Endothelial cell of umbilical vein (primary cell): ENCODE measurements around the gene TPPP2. TPM values are rescaled to one million over a fixed set of nuclear protein-coding genes. Genes with fewer than 3 reads are reported as not detected.

Experiments
- BruUV-seq: library from RNA; stranded (reverse); fragments of 400-500 nt; replicated peaks from 2 replicates; lab custom pipeline; 2021; lab: Mats Ljungman, UMichigan
- CTCF ChIA-PET: fragments of 300-600, 350-600 bp; sonication (Branson Sonifier 250); formaldehyde crosslinking; loops from one replicate; lab custom pipeline; 2021; ENCODE audit warnings: antibody characterized with exemption, inconsistent platforms; lab: Charles Lee
- POLR2A ChIA-PET: fragments of 300-600, 350-600 bp; sonication (Branson Sonifier 250); formaldehyde crosslinking; loops from one replicate; lab custom pipeline; 2021; ENCODE audit warnings: antibody characterized with exemption, inconsistent platforms; lab: Charles Lee
- DNase-seq: peaks from one replicate; pipeline ENCODE4 v3.0.0-alpha.2; 2011; ENCODE audit warnings: low read depth, low spot score
- FAIRE-seq: peaks from 2 replicates; lab custom pipeline; 2011; peaks lifted over from hg19 to GRCh38; lab: Jason Lieb, UNC
- H2AFZ ChIP-seq: 2 replicates; pipeline ENCODE4 v1.6.0; 2012; ENCODE audit warnings: low read depth, low read length, control low read depth, inconsistent platforms
- H3K27ac ChIP-seq: 2 replicates; pipeline ENCODE4 v1.5.1; 2011; ENCODE audit warnings: low read depth, mild to moderate bottlenecking, control low read depth, low read length, moderate library complexity; ENCODE audit not compliant: insufficient read depth
- H3K27me3 ChIP-seq, 2 experiments: 2 replicates each; pipeline versions ENCODE4 v1.6.0 to v1.6.1; 2011; ENCODE audit warnings: low read length in 2 of 2, mixed read lengths in 1 of 2; ENCODE audit not compliant: control insufficient read depth in 2 of 2, insufficient read depth in 2 of 2
- H3K36me3 ChIP-seq, 2 experiments: 2 replicates in 1 of 2; 3 replicates in 1 of 2; pipeline ENCODE4 v1.5.1; 2011; ENCODE audit warnings: low read length in 2 of 2, mild to moderate bottlenecking in 1 of 2, moderate library complexity in 1 of 2; ENCODE audit not compliant: control insufficient read depth in 2 of 2, insufficient read depth in 2 of 2; ENCODE audit errors: extremely low read depth in 1 of 2
- H3K4me1 ChIP-seq: 3 replicates; pipeline ENCODE4 v1.5.1; 2011; ENCODE audit warnings: mild to moderate bottlenecking, low read length; ENCODE audit not compliant: control insufficient read depth, insufficient read depth; ENCODE audit errors: extremely low read depth
- H3K4me2 ChIP-seq: 2 replicates; pipeline ENCODE4 v1.6.1; 2011; ENCODE audit warnings: low read length, control low read depth, mixed read lengths; ENCODE audit not compliant: insufficient read depth
- H3K4me3 ChIP-seq, 3 experiments: fragments of 200-600 bp in 1 of 3; sonication (generic), shearing (Covaris generic) in 1 of 3; replicated peaks in 1 of 3; 2 replicates each; pipeline ENCODE4 v1.5.1; 2011 to 2016; ENCODE audit warnings: control low read depth in 3 of 3, low read length in 3 of 3, mild to moderate bottlenecking in 2 of 3, inconsistent platforms in 1 of 3, low read depth in 1 of 3, moderate library complexity in 1 of 3; ENCODE audit not compliant: insufficient read depth in 1 of 3
- H3K79me2 ChIP-seq: 2 replicates; pipeline ENCODE4 v1.6.0; 2012; ENCODE audit warnings: low read length, inconsistent platforms; ENCODE audit not compliant: control insufficient read depth, insufficient read depth
- H3K9ac ChIP-seq: replicated peaks from 2 replicates; pipeline ENCODE3; 2011; ENCODE audit warnings: low read length, control low read depth; ENCODE audit not compliant: insufficient read depth; ENCODE audit errors: extremely low read depth
- H3K9me1 ChIP-seq: replicated peaks from 3 replicates; pipeline ENCODE4 v1.6.0; 2011; ENCODE audit warnings: mild to moderate bottlenecking, low read length; ENCODE audit not compliant: control insufficient read depth, insufficient read depth; ENCODE audit errors: extremely low read depth
- H3K9me3 ChIP-seq: replicated peaks from 2 replicates; pipeline ENCODE4 v1.5.1; 2012; ENCODE audit warnings: low read length, inconsistent platforms; ENCODE audit not compliant: control insufficient read depth, insufficient read depth
- H4K20me1 ChIP-seq: replicated peaks from 2 replicates; pipeline ENCODE3; 2011; ENCODE audit warnings: mild to moderate bottlenecking, low read length; ENCODE audit not compliant: control insufficient read depth, insufficient read depth; ENCODE audit errors: extremely low read depth
- EZH2 ChIP-seq: IDR thresholded peaks from 2 replicates; pipeline ENCODE4 v1.6.1; 2012; ENCODE audit warnings: borderline replicate concordance, low read depth, mild to moderate bottlenecking, moderate library complexity, low read length, inconsistent platforms; ENCODE audit not compliant: severe bottlenecking
- FOS ChIP-seq: IDR thresholded peaks from 2 replicates; pipeline ENCODE4 v1.6.1; 2011; ENCODE audit warnings: mild to moderate bottlenecking, low read length, moderate library complexity, borderline replicate concordance; ENCODE audit not compliant: insufficient read depth
- GATA2 ChIP-seq: IDR thresholded peaks from 2 replicates; pipeline ENCODE4 v1.7.0; 2011; ENCODE audit warnings: low read depth, mild to moderate bottlenecking, moderate library complexity, mixed read lengths, low read length; ENCODE audit not compliant: insufficient read length, insufficient read depth
- JUN ChIP-seq: IDR thresholded peaks from 2 replicates; pipeline ENCODE4 v1.6.1; 2011; ENCODE audit warnings: borderline replicate concordance, low read depth; ENCODE audit not compliant: insufficient read length, insufficient read depth
- MYC ChIP-seq: IDR thresholded peaks from one replicate; pipeline ENCODE4 v1.6.1; 2011; ENCODE audit warnings: mild to moderate bottlenecking, low read depth, low read length
- POLR2A ChIP-seq: IDR thresholded peaks from 2 replicates; pipeline ENCODE4 v1.6.1; 2012; ENCODE audit warnings: low read depth, mild to moderate bottlenecking, control low read depth, low read length
- POLR2AphosphoS5 ChIP-seq: IDR thresholded peaks from 2 replicates; pipeline ENCODE4 v1.6.1; 2012; ENCODE audit warnings: low read depth, mild to moderate bottlenecking, control low read depth, low read length, moderate library complexity; ENCODE audit not compliant: insufficient read depth
- dilution Hi-C: fragments of 300-500 bp; cut with MboI; formaldehyde crosslinking; loops from one replicate; pipeline ENCODE4 v1.15.0; 2019; ENCODE audit warnings: low sequenced_read_pairs; ENCODE audit not compliant: extremely low pct_ligation_motif_present
- intact Hi-C: fragments of 100-400 bp; cut with micrococcal nuclease; formaldehyde crosslinking; loops from one replicate; pipeline ENCODE4 v1.10.0; 2022
- polyA plus RNA-seq, 4 experiments: library from polyadenylated mRNA; depleted of rRNA in 3 of 4; stranded (reverse) in 3 of 4; unstranded in 1 of 4; fragments of >200 nt; gene quantifications; 2 replicates each; pipeline versions ENCODE4 v1.2.1 to v1.2.3, GENCODE V29; 2011 to 2012; ENCODE audit warnings: missing spikeins in 1 of 4
- total RNA-seq: library from RNA; stranded (reverse); gene quantifications from 2 replicates; pipeline ENCODE4 v1.2.3, GENCODE V29; 2021
- TF ChIP-seq, protein P1 (sequence below), 2 donors: IDR thresholded peaks; 1 replicate in 1 of 2; 2 replicates in 1 of 2; pipeline ENCODE4 v1.5.1; 2011; ENCODE audit warnings: low read length in 2 of 2, mild to moderate bottlenecking in 2 of 2, moderate library complexity in 2 of 2, control low read depth in 1 of 2, inconsistent platforms in 1 of 2, low read depth in 1 of 2; ENCODE audit not compliant: insufficient read depth in 1 of 2; ENCODE audit errors: extremely low read depth in 1 of 2
- TF ChIP-seq, protein P2 (sequence below): IDR thresholded peaks from 2 replicates; pipeline ENCODE4 v1.6.1; 2011; ENCODE audit not compliant: insufficient read depth, insufficient read length

Gene TPPP2
- total and polyA plus RNA-seq, 2 donors (not counting 3 experiments of a cell fraction or from before 2014, with no cell fraction given), result not detected

DNA sequence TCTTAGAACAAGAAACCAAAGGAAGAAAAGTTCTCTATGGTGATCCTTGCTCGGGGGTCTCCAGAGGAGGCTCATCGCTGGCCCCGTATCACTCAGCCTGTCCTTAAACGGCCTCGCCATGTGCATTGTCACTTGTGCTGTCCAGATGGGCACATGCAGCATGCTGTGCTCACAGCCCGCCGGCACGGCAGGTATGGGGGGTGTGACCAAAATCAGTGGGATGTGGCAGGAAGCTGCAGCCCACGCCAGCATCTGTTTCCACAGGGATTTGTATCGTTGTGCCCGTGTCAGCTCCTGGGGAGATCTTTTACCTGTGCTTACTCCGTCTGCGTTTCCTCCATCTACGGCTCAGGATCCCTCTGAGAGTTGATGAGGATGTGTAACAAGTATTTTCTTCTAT lies 33.5 kb upstream of the TPPP2 start:
- Histone ChIP-seq H3K4me3 (no peak overlapping the region), H3K36me3 (peaks cover 15 to 17% of the 10 kb centered on the region in 2 experiments), H3K9me3 (no peaks in the 10 kb centered on the region), H3K9me1 (no peaks in the 10 kb centered on the region), H3K9ac (no peak overlapping the region), H4K20me1 (no peaks in the 10 kb centered on the region), H3K4me1 (no peaks in the 10 kb centered on the region), H3K79me2 (peaks cover 4% of the 10 kb centered on the region), H3K4me2 (no peak overlapping the region), H2AFZ (no peak overlapping the region), H3K27me3 (no peaks in the 10 kb centered on the region), H3K27ac (no peak overlapping the region)
- DNase-seq (no peak), FAIRE-seq (no peak)
- no TSS peak for BruUV-seq
- ChIA-PET CTCF (interaction anchor here (0.9 to 3.5 kb wide), 4 partner anchors 9 to 139 kb away, joined by 3 to 23 read pairs (median 10); no protein-coding TSS in a partner anchor), POLR2A (interaction anchor here (0.6 kb wide), 1 partner anchor 654 kb away, joined by 5 read pairs; no protein-coding TSS in a partner anchor)
- dilution Hi-C loops (no loop called here), intact Hi-C loops (no loop called here)
- no peak for TF ChIP-seq MYC
- TF ChIP-seq POLR2A, result no peak
- TF ChIP-seq EZH2, result no peak
- TF ChIP-seq POLR2AphosphoS5, result no peak
- no peak for TF ChIP-seq JUN
- TF ChIP-seq GATA2, result no peak

DNA sequence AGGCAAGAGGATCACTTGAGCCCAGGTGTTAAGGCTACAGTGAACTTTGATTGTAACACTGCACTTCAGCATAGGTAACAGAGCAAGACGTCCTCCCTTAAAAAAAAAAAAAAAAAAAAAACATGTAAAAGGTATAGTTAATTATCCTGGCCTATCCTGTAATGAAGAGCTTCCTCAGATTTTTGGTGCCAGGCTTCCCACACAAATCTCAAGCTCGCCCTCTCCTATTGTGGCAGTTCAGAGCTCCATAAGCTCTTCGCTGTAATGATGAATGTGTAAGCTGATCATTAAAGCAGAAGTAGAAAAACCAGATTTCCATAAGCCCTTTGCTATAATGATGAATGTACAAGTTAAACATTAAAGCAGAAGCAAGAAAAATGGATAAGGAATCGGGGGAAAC lies 32.9 kb upstream of the TPPP2 start:
- ChIA-PET POLR2A (interaction anchor here (0.6 kb wide), 1 partner anchor 654 kb away, joined by 5 read pairs; no protein-coding TSS in a partner anchor), CTCF (interaction anchor here (0.7 to 3.5 kb wide), 5 partner anchors 8 to 140 kb away, joined by 3 to 23 read pairs (median 9); no protein-coding TSS in a partner anchor)
- dilution Hi-C loops (no loop called here), intact Hi-C loops (no loop called here)
- no peaks in the 10 kb centered on the region for H3K4me1 ChIP-seq
- H2AFZ ChIP-seq, result no peak overlapping the region
- TF ChIP-seq, protein P1, sequence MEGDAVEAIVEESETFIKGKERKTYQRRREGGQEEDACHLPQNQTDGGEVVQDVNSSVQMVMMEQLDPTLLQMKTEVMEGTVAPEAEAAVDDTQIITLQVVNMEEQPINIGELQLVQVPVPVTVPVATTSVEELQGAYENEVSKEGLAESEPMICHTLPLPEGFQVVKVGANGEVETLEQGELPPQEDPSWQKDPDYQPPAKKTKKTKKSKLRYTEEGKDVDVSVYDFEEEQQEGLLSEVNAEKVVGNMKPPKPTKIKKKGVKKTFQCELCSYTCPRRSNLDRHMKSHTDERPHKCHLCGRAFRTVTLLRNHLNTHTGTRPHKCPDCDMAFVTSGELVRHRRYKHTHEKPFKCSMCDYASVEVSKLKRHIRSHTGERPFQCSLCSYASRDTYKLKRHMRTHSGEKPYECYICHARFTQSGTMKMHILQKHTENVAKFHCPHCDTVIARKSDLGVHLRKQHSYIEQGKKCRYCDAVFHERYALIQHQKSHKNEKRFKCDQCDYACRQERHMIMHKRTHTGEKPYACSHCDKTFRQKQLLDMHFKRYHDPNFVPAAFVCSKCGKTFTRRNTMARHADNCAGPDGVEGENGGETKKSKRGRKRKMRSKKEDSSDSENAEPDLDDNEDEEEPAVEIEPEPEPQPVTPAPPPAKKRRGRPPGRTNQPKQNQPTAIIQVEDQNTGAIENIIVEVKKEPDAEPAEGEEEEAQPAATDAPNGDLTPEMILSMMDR (IDR thresholded peaks at IDR 0.05; ENCODE audit: extremely low read depth in 1 of 2, insufficient read depth in 1 of 2, low read depth in 1 of 2, low read length in 2 of 2), result no peak
- TF ChIP-seq GATA2, result no peak
- TF ChIP-seq POLR2A, result no peak
- no peak for TF ChIP-seq MYC
- no peak for TF ChIP-seq POLR2AphosphoS5
- no peak for TF ChIP-seq FOS
- no peak for TF ChIP-seq EZH2
- TF ChIP-seq, protein P2, sequence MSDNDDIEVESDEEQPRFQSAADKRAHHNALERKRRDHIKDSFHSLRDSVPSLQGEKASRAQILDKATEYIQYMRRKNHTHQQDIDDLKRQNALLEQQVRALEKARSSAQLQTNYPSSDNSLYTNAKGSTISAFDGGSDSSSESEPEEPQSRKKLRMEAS, result no peak
- TF ChIP-seq JUN, result no peak
- peaks cover 15 to 17% of the 10 kb centered on the region in 2 experiments for H3K36me3 ChIP-seq
- no peak overlapping the region for H3K4me2 ChIP-seq
- no peak overlapping the region for H3K4me3 ChIP-seq
- no peak overlapping the region for H3K9ac ChIP-seq
- H3K79me2 ChIP-seq, result no peaks in the 10 kb centered on the region
- H3K27ac ChIP-seq, result no peak overlapping the region
- DNase-seq, result no peak
- H4K20me1 ChIP-seq, result no peaks in the 10 kb centered on the region
- H3K27me3 ChIP-seq, result no peaks in the 10 kb centered on the region
- no peaks in the 10 kb centered on the region for H3K9me3 ChIP-seq
- no peak for FAIRE-seq
- no TSS peak for BruUV-seq
- no peaks in the 10 kb centered on the region for H3K9me1 ChIP-seq
